Endothelial cell (in vitro differentiated cells): Measurements from ENCODE around the gene MICAL3. TPM values are rescaled to one million over a fixed set of nuclear protein-coding genes. Genes with fewer than 3 reads are reported as not detected.

Experiments used
- DNase-seq: peaks from one replicate; pipeline ENCODE4 v3.0.0; 2021; ENCODE audit warnings: low spot score
- H3K27ac Mint-ChIP-seq: one replicate; pipeline ENCODE4 v1.8.0; 2021; ENCODE audit warnings: mixed read lengths, inconsistent platforms; ENCODE audit not compliant: unreplicated experiment
- H3K27me3 Mint-ChIP-seq: one replicate; pipeline ENCODE4 v1.8.0; 2021; ENCODE audit warnings: mild to moderate bottlenecking, moderate library complexity, mixed read lengths, inconsistent platforms; ENCODE audit not compliant: unreplicated experiment
- H3K36me3 Mint-ChIP-seq: one replicate; pipeline ENCODE4 v1.8.0; 2021; ENCODE audit warnings: mild to moderate bottlenecking, low read depth, mixed read lengths, inconsistent platforms; ENCODE audit not compliant: unreplicated experiment
- H3K4me1 Mint-ChIP-seq: one replicate; pipeline ENCODE4 v1.8.0; 2021; ENCODE audit warnings: mild to moderate bottlenecking, mixed read lengths, inconsistent platforms; ENCODE audit not compliant: unreplicated experiment
- H3K4me3 Mint-ChIP-seq: one replicate; pipeline ENCODE4 v1.8.0; 2021; ENCODE audit warnings: mild to moderate bottlenecking, mixed read lengths, inconsistent platforms; ENCODE audit not compliant: unreplicated experiment
- H3K9me3 Mint-ChIP-seq: one replicate; pipeline ENCODE4 v1.8.0; 2021; ENCODE audit warnings: mixed read lengths, inconsistent platforms; ENCODE audit not compliant: unreplicated experiment
- total RNA-seq: library from RNA; stranded (reverse); fragmentation: NEBNext Ultra II Directional; extraction: Animal tissue kit (Norgen Biotek cat#: 25700); gene quantifications from one replicate; pipeline ENCODE4 v1.2.1, GENCODE V29; 2021; ENCODE audit not compliant: unreplicated experiment
- TF ChIP-seq, protein P1 (sequence below): fragments of 200-600 bp; sonication (generic); IDR thresholded peaks from one replicate; pipeline ENCODE4 v1.5.0; 2021; ENCODE audit warnings: antibody characterized with exemption; ENCODE audit not compliant: unreplicated experiment

MICAL3 gene
- total RNA-seq, 1 donor from 2014 or later: 54.3 TPM

DNA sequence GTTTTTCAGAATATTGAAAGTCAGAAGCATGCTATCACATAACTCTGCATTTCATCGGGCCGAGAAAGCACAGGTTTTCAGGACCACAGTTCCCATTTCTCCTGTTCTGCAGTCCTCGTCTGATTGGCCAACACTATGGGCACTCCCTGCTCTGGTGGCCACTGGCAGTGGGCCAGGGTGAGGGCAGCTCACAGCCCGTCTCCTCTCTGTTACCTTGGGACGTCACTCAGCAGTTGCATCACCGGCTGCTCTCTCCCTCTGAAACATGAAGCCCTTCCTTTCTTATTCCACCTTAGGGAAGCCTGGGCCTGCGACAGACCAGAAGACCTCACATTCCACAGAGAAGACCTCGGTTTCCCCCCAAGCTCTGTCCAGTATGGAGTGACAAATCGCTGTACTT is 11.4 kb upstream of the MICAL3 start:
- peaks cover 5% of the 10 kb centered on the region for H3K4me1 Mint-ChIP-seq
- no peak for DNase-seq

DNA sequence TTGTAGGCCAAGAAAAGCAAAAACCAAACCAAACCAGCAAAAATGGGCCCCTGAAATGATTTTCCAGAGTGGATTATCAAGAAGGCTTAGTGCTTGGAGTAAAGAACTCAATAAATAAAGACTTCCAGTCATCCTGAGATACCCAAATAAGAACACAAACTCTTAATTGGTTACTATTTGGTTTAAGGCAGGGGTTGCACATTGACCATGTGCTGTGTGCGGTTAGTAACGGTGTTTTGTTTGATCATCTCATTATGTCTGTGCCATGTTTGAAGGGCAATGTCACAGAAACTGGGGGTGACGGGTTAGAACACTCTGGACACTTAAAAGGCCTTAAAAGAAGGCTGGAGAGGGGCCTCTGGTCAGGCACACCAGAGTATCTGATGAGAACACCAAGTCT is 9.7 kb upstream of the MICAL3 start:
- H3K36me3 Mint-ChIP-seq: no peaks in the 10 kb centered on the region
- TF ChIP-seq, protein P1, sequence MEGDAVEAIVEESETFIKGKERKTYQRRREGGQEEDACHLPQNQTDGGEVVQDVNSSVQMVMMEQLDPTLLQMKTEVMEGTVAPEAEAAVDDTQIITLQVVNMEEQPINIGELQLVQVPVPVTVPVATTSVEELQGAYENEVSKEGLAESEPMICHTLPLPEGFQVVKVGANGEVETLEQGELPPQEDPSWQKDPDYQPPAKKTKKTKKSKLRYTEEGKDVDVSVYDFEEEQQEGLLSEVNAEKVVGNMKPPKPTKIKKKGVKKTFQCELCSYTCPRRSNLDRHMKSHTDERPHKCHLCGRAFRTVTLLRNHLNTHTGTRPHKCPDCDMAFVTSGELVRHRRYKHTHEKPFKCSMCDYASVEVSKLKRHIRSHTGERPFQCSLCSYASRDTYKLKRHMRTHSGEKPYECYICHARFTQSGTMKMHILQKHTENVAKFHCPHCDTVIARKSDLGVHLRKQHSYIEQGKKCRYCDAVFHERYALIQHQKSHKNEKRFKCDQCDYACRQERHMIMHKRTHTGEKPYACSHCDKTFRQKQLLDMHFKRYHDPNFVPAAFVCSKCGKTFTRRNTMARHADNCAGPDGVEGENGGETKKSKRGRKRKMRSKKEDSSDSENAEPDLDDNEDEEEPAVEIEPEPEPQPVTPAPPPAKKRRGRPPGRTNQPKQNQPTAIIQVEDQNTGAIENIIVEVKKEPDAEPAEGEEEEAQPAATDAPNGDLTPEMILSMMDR: no peak
- H3K4me3 Mint-ChIP-seq: no peak overlapping the region
- H3K4me1 Mint-ChIP-seq: peaks cover 5% of the 10 kb centered on the region
- no peak overlapping the region for H3K27ac Mint-ChIP-seq
- DNase-seq: no peak
- peaks cover 2% of the 10 kb centered on the region for H3K27me3 Mint-ChIP-seq
- no peaks in the 10 kb centered on the region for H3K9me3 Mint-ChIP-seq

More for the DNA sequence above, 11.4 kb upstream of the MICAL3 start:
- TF ChIP-seq, protein P1: no peak
- H3K9me3 Mint-ChIP-seq: no peaks in the 10 kb centered on the region
- H3K4me3 Mint-ChIP-seq: no peak overlapping the region
- H3K27ac Mint-ChIP-seq: no peak overlapping the region
- H3K27me3 Mint-ChIP-seq: peaks cover 2% of the 10 kb centered on the region
- H3K36me3 Mint-ChIP-seq: no peaks in the 10 kb centered on the region

DNA sequence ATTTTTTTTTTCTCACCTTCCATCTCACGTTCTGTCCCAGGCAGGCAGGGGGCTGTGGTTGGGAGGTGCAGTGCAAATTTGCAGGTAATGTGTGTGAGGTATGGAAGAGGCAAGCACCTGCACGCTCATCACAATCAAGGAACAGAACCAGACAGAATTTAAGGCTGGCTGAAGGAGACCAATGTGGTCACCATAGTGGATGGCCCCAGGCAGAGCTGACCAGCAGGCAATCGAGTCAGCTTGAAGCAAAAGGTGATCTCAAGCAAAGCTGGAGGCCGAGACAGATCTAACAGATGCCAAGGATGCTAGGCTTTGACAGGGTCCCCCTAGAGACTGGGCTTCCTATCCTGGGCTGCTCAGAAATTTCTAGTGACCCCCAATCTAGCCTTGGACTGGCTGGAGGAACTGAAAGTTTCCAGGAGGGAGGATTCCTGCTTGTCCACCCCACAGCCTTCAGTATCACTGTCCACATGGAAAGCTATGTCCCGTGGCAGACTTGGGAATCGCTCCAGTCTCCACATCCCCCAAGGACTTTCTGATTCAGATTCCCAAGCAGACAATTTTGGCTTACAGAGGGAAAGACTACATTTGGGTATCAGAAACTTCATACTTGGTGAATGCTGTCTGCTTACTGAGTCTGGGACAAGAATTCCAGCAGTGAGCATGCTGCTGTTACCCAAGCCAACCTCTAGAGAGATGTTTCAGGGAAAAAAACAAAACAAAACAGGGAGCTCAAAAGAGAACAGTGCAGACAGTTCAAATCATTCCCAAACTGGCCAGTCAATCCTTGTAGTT is 9.0 kb upstream of the MICAL3 start:
- Mint-ChIP-seq H3K9me3 (no peaks in the 10 kb centered on the region), H3K4me1 (peaks cover 5% of the 10 kb centered on the region), H3K27ac (no peak overlapping the region), H3K4me3 (no peak overlapping the region), H3K36me3 (no peaks in the 10 kb centered on the region), H3K27me3 (peaks cover 2% of the 10 kb centered on the region)
- DNase-seq: no peak
- TF ChIP-seq, protein P1: no peak

DNA sequence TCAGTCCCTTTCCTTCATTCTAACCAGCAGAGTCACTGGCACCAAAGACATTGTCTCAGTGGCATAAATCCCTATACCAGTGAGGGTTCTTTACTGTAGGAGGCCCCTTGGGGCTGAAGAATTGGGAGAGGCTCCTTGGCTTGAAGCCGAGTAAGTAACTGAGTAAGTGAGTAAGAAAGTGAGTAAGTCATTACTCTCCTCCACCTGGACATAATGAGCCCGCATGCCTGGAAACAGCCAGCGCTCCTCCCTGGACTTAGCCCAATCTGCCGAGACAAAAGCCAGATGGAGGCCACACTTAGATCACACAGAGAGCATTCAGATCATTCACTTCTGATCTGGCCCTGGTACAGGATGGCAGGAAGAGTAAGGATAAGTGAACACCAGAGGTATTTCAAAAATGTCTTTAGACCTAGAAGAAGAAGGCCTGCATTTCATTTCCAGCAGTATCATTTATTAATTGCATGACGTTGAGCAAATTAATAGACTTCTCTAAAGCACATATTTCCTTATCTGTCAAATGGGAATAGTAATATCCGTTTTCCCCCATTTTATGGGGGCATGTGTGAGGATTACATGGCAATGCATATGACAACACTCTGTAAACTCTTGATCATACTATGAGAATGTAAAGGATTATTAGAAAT is 8.2 kb upstream of the MICAL3 start:
- TF ChIP-seq, protein P1: no peak
- peaks cover 2% of the 10 kb centered on the region for H3K27me3 Mint-ChIP-seq
- no peaks in the 10 kb centered on the region for H3K36me3 Mint-ChIP-seq
- no peak for DNase-seq
- no peaks in the 10 kb centered on the region for H3K9me3 Mint-ChIP-seq
- H3K4me1 Mint-ChIP-seq: peaks cover 5% of the 10 kb centered on the region
- H3K27ac Mint-ChIP-seq: no peak overlapping the region
- no peak overlapping the region for H3K4me3 Mint-ChIP-seq
